IMR-90 (cell line): Measurements from ENCODE around the gene LZTS3. TPM values are rescaled to one million over a fixed set of nuclear protein-coding genes. Genes with fewer than 3 reads are reported as not detected.

Experiments
- ATAC-seq: fragments of 200-7000 bp; cut with Tn5 transposase; 2 replicates; pipeline ENCODE4 v1.9.1; 2020; ENCODE audit warnings: low read depth, mild to moderate bottlenecking, moderate library complexity
- BruUV-seq: library from RNA; stranded (reverse); fragments of 400-500 nt; replicated peaks from 2 replicates; lab custom pipeline; 2021; lab: Mats Ljungman, UMichigan
- CTCF ChIA-PET: fragments of 300-600 bp; formaldehyde crosslinking; extraction: SDS; loops from one replicate; lab custom pipeline; 2021; ENCODE audit warnings: antibody characterized with exemption; lab: Yijun Ruan, JAX
- POLR2A ChIA-PET: fragments of 300-600 bp; sonication (Branson Sonifier 250); formaldehyde crosslinking; loops from one replicate; lab custom pipeline; 2022; ENCODE audit warnings: antibody characterized with exemption; ENCODE audit not compliant: unreplicated experiment; lab: Charles Lee
- DNase-seq: peaks from one replicate; pipeline ENCODE4 v3.0.0; 2013
- H2AFZ ChIP-seq: replicated peaks from 2 replicates; pipeline ENCODE3; 2013; ENCODE audit warnings: low read length, mild to moderate bottlenecking; ENCODE audit not compliant: poor library complexity
- H2AK5ac ChIP-seq: 2 replicates; pipeline ENCODE4 v1.6.1; 2013; ENCODE audit warnings: low read depth, low read length, inconsistent platforms
- H2AK9ac ChIP-seq: replicated peaks from 2 replicates; pipeline ENCODE3; 2013; ENCODE audit warnings: mild to moderate bottlenecking, low read depth, low read length, moderate library complexity; ENCODE audit not compliant: poor library complexity
- H2BK120ac ChIP-seq: 2 replicates; pipeline ENCODE4 v1.6.1; 2013; ENCODE audit warnings: low read depth, low read length, inconsistent platforms
- H2BK15ac ChIP-seq: 3 replicates; pipeline ENCODE4 v1.6.1; 2013; ENCODE audit warnings: low read depth, low read length, inconsistent platforms
- H2BK20ac ChIP-seq: 2 replicates; pipeline ENCODE4 v1.6.1; 2013; ENCODE audit warnings: low read depth, mild to moderate bottlenecking, inconsistent platforms, low read length, moderate library complexity
- H2BK5ac ChIP-seq: 2 replicates; pipeline ENCODE4 v1.6.1; 2013; ENCODE audit warnings: mild to moderate bottlenecking, low read depth, low read length, inconsistent platforms; ENCODE audit not compliant: poor library complexity, severe bottlenecking
- H3K14ac ChIP-seq: replicated peaks from 2 replicates; pipeline ENCODE4 v1.6.1; 2013; ENCODE audit warnings: low read depth, low read length, inconsistent platforms
- H3K18ac ChIP-seq: 2 replicates; pipeline ENCODE4 v1.6.1; 2013; ENCODE audit warnings: low read depth, low read length, control low read depth
- H3K23ac ChIP-seq: 2 replicates; pipeline ENCODE4 v1.6.1; 2013; ENCODE audit warnings: low read depth, low read length, inconsistent platforms
- H3K27ac ChIP-seq: 2 replicates; pipeline ENCODE4 v1.5.1; 2013; ENCODE audit warnings: mild to moderate bottlenecking, control low read depth, low read length; ENCODE audit not compliant: insufficient read depth
- H3K27me3 ChIP-seq: 2 replicates; pipeline ENCODE4 v1.6.1; 2013; ENCODE audit warnings: low read length; ENCODE audit not compliant: control insufficient read depth, insufficient read depth
- H3K36me3 ChIP-seq: 2 replicates; pipeline ENCODE4 v1.6.1; 2013; ENCODE audit warnings: low read length, mixed read lengths; ENCODE audit not compliant: control insufficient read depth, insufficient read depth
- H3K4ac ChIP-seq: 2 replicates; pipeline ENCODE4 v1.6.1; 2013; ENCODE audit warnings: low read depth, low read length, inconsistent platforms
- H3K4me1 ChIP-seq: 2 replicates; pipeline ENCODE4 v1.6.1; 2013; ENCODE audit warnings: low read length, mixed read lengths; ENCODE audit not compliant: control insufficient read depth, insufficient read depth
- H3K4me2 ChIP-seq: 2 replicates; pipeline ENCODE4 v1.6.1; 2013; ENCODE audit warnings: low read depth, mild to moderate bottlenecking, control low read depth, low read length, moderate library complexity
- H3K4me3 ChIP-seq: 2 replicates; pipeline ENCODE4 v1.5.1; 2013; ENCODE audit warnings: low read depth, mild to moderate bottlenecking, control low read depth, low read length, moderate library complexity; ENCODE audit not compliant: insufficient read depth
- H3K56ac ChIP-seq: 2 replicates; pipeline ENCODE4 v1.6.1; 2013; ENCODE audit warnings: low read length, inconsistent platforms; ENCODE audit not compliant: insufficient read depth; ENCODE audit errors: extremely low read depth
- H3K79me1 ChIP-seq, 2 experiments: 2 replicates each; pipeline ENCODE4 v1.6.1; 2013; ENCODE audit warnings: low read length in 2 of 2, inconsistent platforms in 1 of 2, low read depth in 1 of 2
- H3K9ac ChIP-seq: 2 replicates; pipeline ENCODE4 v1.6.1; 2013; ENCODE audit warnings: low read depth, low read length, control low read depth
- H3K9me1 ChIP-seq: 2 replicates; pipeline ENCODE4 v1.6.1; 2013; ENCODE audit warnings: low read length, inconsistent platforms; ENCODE audit not compliant: insufficient read depth
- H3K9me3 ChIP-seq: 2 replicates; pipeline ENCODE4 v1.6.1; 2013; ENCODE audit warnings: low read length; ENCODE audit not compliant: control insufficient read depth, insufficient read depth
- H4K20me1 ChIP-seq: 2 replicates; pipeline ENCODE4 v1.6.1; 2013; ENCODE audit warnings: low read length, inconsistent platforms; ENCODE audit not compliant: insufficient read depth
- H4K5ac ChIP-seq: 2 replicates; pipeline ENCODE4 v1.6.1; 2013; ENCODE audit warnings: mild to moderate bottlenecking, low read depth, low read length, control low read depth
- H4K8ac ChIP-seq, 2 experiments: 2 replicates each; pipeline ENCODE4 v1.6.1; 2013; ENCODE audit warnings: low read depth in 2 of 2, low read length in 2 of 2, control low read depth in 1 of 2, inconsistent platforms in 1 of 2
- H4K91ac ChIP-seq: 2 replicates; pipeline ENCODE4 v1.6.1; 2013; ENCODE audit warnings: low read depth, low read length, inconsistent platforms; ENCODE audit not compliant: insufficient read depth
- BHLHE40 ChIP-seq: fragments of 150-350 bp; IDR thresholded peaks from 2 replicates; pipeline ENCODE4 v1.6.1; 2016; ENCODE audit warnings: mild to moderate bottlenecking, low read depth, low read length
- CEBPB ChIP-seq: IDR thresholded peaks from 2 replicates; pipeline ENCODE4 v1.6.1; 2012; ENCODE audit warnings: low read depth, low read length, improper control_type of control experiment
- CHD1 ChIP-seq: IDR thresholded peaks from 2 replicates; pipeline ENCODE4 v1.6.1; 2012; ENCODE audit warnings: low read depth, low read length, improper control_type of control experiment
- FOS ChIP-seq: fragments of 150-350 bp; IDR thresholded peaks from 2 replicates; pipeline ENCODE4 v1.6.1; 2016; ENCODE audit warnings: low read depth, low read length
- MAFK ChIP-seq: IDR thresholded peaks from 2 replicates; pipeline ENCODE4 v1.6.1; 2012; ENCODE audit warnings: low read depth, low read length, improper control_type of control experiment
- MAZ ChIP-seq: IDR thresholded peaks from 2 replicates; pipeline ENCODE4 v1.6.1; 2012; ENCODE audit warnings: low read depth, mild to moderate bottlenecking, low read length, improper control_type of control experiment, moderate library complexity, borderline replicate concordance
- MXI1 ChIP-seq: IDR thresholded peaks from 2 replicates; pipeline ENCODE4 v1.6.1; 2012; ENCODE audit warnings: low read depth, mild to moderate bottlenecking, low read length, moderate library complexity, borderline replicate concordance
- NFE2L2 ChIP-seq: fragments of 150-350 bp; IDR thresholded peaks from 2 replicates; pipeline ENCODE4 v1.6.1; 2016; ENCODE audit warnings: low read depth, mild to moderate bottlenecking, low read length
- POLR2A ChIP-seq: IDR thresholded peaks from 2 replicates; pipeline ENCODE4 v1.6.1; 2012; ENCODE audit warnings: mild to moderate bottlenecking, low read depth, low read length
- RCOR1 ChIP-seq: IDR thresholded peaks from 2 replicates; pipeline ENCODE4 v1.6.1; 2012; ENCODE audit warnings: mild to moderate bottlenecking, low read length, improper control_type of control experiment; ENCODE audit not compliant: insufficient replicate concordance
- RFX5 ChIP-seq: IDR thresholded peaks from 2 replicates; pipeline ENCODE4 v1.8.0; 2012; ENCODE audit warnings: low read depth, mild to moderate bottlenecking, low read length, moderate library complexity
- SMC3 ChIP-seq: fragments of 150-350 bp; IDR thresholded peaks from 2 replicates; pipeline ENCODE4 v1.6.1; 2016; ENCODE audit warnings: low read depth, mild to moderate bottlenecking, antibody characterized with exemption, low read length, moderate library complexity
- USF2 ChIP-seq: fragments of 150-350 bp; IDR thresholded peaks from 2 replicates; pipeline ENCODE4 v1.6.1; 2017; ENCODE audit warnings: mild to moderate bottlenecking, antibody characterized with exemption, low read length, low read depth
- WGBS, 2 experiments: methylation state at CpG; one replicate each; pipeline versions ENCODE4 v1.1.5 to v1.1.7; 2013; ENCODE audit warnings: missing lambda C conversion rate in 2 of 2; ENCODE audit not compliant: insufficient read length in 1 of 2; ENCODE audit errors: extremely low coverage in 2 of 2; 5-methylcytosine and 5-hydroxymethylcytosine counted together
- dilution Hi-C: fragments of 300-500 bp; cut with HindIII; formaldehyde crosslinking; loops from one replicate; pipeline ENCODE4 v1.14.3; 2018; ENCODE audit warnings: low sequenced_read_pairs; ENCODE audit not compliant: unreplicated experiment
- in situ Hi-C: fragments of 300-500 bp; cut with MboI; formaldehyde crosslinking; loops from 3 replicates; pipeline ENCODE4 v1.14.3; 2019; ENCODE audit warnings: low sequenced_read_pairs, inconsistent platforms, mixed read lengths
- intact Hi-C: fragments of 100-400 bp; cut with micrococcal nuclease; formaldehyde crosslinking; loops from 2 replicates; pipeline ENCODE4 v1.10.0; 2022
- polyA plus RNA-seq, 3 experiments: library from polyadenylated mRNA; depleted of rRNA; stranded (reverse); fragments of >200 nt; gene quantifications; 2 replicates each; pipeline ENCODE4 v1.2.3, GENCODE V29; 2012; ENCODE audit warnings: low replicate concordance in 1 of 3
- total RNA-seq: library from RNA; depleted of rRNA; stranded (reverse); fragments of >200 nt; gene quantifications from 2 replicates; pipeline ENCODE4 v1.2.3, GENCODE V29; 2012
- TF ChIP-seq, protein P1 (sequence below): fragments of 150-350 bp; IDR thresholded peaks from 2 replicates; pipeline ENCODE4 v1.6.1; 2016; ENCODE audit warnings: low read depth, mild to moderate bottlenecking, low read length, moderate library complexity, borderline replicate concordance
- TF ChIP-seq, protein P2 (sequence below): conservative IDR thresholded peaks from 2 replicates; pipeline ENCODE4 v1.5.1; 2012; ENCODE audit warnings: mild to moderate bottlenecking, low read depth, low read length, improper control_type of control experiment

LZTS3 gene
- total and polyA plus RNA-seq, 2 of the 4 experiments (the other 2 are of a cell fraction), result 1.4 to 3.2 TPM

DNA sequence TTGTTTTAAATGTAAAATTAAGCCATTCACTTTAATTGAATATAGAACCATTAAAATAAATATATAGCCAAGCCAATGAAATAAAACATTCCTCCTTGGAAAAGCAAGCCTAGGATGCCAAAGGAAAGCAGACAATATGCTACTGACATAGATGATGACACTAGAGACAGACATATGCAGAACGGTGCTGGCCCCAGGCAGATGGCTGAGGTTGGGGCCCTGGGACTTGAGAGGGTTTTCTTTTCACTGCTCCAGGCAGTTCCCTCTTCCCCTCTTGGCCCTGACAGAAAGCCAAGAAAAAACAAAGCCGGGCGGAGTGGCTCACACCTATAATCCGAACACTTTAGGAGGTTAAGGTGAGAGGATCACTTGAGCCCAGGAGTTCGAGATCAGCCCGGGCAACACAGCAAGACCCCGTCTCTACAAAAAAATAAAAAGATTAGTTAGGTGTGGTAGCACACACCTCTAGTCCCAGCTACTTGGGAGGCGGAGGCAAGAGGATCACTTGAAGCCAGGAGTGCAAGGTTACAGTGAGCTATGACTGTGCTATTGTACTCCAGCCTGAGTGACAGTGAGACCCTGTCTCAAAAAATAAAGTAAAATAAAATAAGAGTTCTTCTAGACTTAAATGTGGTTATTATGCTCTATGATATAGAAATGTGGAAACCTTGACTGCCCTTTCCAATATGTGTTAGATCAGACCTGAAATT lies 44.9 kb downstream of the LZTS3 start:
- Histone ChIP-seq H3K27me3 (no peaks in the 10 kb centered on the region), H2BK120ac (no peak overlapping the region), H3K4me2 (no peak overlapping the region), H3K79me1 (peaks cover 26 to 39% of the 10 kb centered on the region in 2 experiments), H3K36me3 (peaks cover 2% of the 10 kb centered on the region; the same call in 1 of the 2 replicates), H2AFZ (no peak overlapping the region), H4K8ac (no peak overlapping the region), H3K23ac (no peak overlapping the region; the same call in 1 of the 2 replicates), H3K14ac (no peak overlapping the region), H3K18ac (no peak overlapping the region), H3K9ac (no peak overlapping the region), H3K56ac (no peak overlapping the region), H3K4me3 (no peak overlapping the region), H2BK15ac (no peak overlapping the region), H3K27ac (no peak overlapping the region), H2AK5ac (no peak overlapping the region), H3K9me3 (no peaks in the 10 kb centered on the region), H2BK5ac (no peak overlapping the region), H2AK9ac (no peak overlapping the region), H3K4me1 (0 out of 2 replicates have a peak, but pooled peaks cover 1% of the 10 kb centered on the region), H4K5ac (no peak overlapping the region), H4K20me1 (peaks cover 8% of the 10 kb centered on the region; the same call in 1 of the 2 replicates), H3K4ac (no peak overlapping the region), H3K9me1 (peaks cover 4% of the 10 kb centered on the region; the same call in 1 of the 2 replicates), H4K91ac (no peak overlapping the region), H2BK20ac (no peak overlapping the region)
- dilution Hi-C loops (no loop called here), in situ Hi-C loops (no loop called here), intact Hi-C loops (no loop called here)
- ATAC-seq, result no peak
- no peak for DNase-seq
- BruUV-seq, result no TSS peak
- ChIA-PET POLR2A (no interaction called here), CTCF (interaction anchor here (1.3 kb wide), 1 partner anchor 10 kb away, joined by 5 read pairs; no protein-coding TSS in a partner anchor)
- WGBS, 2 experiments, result no CpG with 5 or more reads among the region's 8 CpGs
- TF ChIP-seq, protein P1, sequence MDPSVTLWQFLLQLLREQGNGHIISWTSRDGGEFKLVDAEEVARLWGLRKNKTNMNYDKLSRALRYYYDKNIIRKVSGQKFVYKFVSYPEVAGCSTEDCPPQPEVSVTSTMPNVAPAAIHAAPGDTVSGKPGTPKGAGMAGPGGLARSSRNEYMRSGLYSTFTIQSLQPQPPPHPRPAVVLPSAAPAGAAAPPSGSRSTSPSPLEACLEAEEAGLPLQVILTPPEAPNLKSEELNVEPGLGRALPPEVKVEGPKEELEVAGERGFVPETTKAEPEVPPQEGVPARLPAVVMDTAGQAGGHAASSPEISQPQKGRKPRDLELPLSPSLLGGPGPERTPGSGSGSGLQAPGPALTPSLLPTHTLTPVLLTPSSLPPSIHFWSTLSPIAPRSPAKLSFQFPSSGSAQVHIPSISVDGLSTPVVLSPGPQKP, result no peak
- TF ChIP-seq BHLHE40 (no peak), FOS (no peak), USF2 (no peak), CEBPB (no peak), SMC3 (no peak), POLR2A (no peak), NFE2L2 (no peak), RCOR1 (no peak), RFX5 (no peak), MXI1 (no peak), CHD1 (no peak), MAZ (no peak), MAFK (no peak)
- TF ChIP-seq, protein P2, sequence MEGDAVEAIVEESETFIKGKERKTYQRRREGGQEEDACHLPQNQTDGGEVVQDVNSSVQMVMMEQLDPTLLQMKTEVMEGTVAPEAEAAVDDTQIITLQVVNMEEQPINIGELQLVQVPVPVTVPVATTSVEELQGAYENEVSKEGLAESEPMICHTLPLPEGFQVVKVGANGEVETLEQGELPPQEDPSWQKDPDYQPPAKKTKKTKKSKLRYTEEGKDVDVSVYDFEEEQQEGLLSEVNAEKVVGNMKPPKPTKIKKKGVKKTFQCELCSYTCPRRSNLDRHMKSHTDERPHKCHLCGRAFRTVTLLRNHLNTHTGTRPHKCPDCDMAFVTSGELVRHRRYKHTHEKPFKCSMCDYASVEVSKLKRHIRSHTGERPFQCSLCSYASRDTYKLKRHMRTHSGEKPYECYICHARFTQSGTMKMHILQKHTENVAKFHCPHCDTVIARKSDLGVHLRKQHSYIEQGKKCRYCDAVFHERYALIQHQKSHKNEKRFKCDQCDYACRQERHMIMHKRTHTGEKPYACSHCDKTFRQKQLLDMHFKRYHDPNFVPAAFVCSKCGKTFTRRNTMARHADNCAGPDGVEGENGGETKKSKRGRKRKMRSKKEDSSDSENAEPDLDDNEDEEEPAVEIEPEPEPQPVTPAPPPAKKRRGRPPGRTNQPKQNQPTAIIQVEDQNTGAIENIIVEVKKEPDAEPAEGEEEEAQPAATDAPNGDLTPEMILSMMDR, result no peak
